Measurements from ENCODE around the gene SYMPK.
A peak's percentile ranks its signal among the peaks of the same experiment; 100 is the strongest.
"Not testable (repeated sequence)": the region's sequence is repeated elsewhere in the genome, so short reads cannot be mapped to it uniquely, and the experiment has no call there.

SYMPK gene

DNA sequence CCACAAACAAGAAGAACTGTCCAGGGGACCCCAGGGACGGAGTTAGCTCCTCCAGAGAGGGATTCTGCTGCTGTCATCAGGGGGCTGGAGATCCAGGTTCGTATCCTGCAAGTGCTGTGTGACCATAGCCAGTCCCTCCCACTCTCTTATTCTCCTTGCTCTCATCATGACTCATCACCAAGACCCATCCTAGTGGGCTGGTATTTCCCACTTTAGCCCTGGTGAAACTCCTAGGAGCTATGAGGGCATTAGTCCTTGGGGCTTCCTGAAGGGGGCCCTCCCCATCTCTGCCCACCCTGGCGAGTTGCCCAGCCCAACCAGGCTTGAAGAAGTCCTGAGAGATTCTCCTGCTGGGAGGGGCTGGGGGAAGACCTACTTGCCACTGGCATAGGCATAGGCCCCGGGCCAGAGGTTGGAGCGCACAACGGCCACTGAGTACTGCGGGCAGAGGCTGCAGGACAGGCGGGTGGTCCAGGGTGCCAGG lies 62.8 kb downstream of the SYMPK start:
- DNase-seq, result no peak

DNA sequence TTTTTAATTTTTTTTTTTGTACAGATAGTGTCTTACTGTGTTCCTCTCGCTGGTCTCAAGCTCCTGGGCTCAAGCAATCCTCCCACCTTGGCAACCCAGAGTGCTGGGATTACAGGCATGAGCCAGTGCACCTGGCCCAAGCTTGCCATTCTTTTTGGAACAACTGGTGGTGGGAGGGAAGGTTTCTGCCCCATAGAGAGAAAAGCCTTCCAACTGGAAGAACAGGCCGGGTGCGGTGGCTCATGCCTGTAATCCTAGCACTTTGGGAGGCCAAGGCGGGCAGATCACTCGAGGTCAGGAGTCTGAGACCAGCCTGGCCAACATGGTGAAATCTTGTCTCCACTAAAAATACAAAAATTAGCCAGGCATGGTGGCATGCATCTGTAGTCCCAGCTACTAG lies 63.4 kb downstream of the SYMPK start:
- not testable (repeated sequence) for DNase-seq

DNA sequence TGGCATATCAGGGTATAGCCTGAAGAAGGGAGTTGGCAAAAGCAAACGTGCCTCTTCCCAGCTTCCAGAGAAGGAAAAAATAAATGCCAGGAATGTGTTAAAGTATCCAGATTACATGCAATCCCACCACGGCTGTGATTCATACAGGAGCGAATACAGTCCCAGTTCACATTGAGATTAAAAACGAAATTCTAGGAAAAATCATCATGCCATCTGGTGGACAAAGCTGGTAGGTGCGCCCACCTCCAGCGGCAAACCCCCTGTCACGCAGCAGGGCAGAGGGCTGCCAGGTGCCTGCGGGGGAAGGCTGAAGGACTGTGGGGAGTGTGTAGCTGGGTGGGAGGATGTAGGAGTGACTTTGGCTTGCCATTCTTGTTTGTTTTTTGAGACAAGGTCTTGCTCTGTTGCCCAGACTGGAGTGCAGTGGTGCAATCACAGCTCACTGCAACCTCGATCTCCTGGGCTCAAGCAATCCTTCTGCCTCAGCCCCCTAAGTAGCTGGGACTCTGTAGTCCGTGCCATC lies 63.9 kb downstream of the SYMPK start:
- DNase-seq, result peak; percentile 70

DNA sequence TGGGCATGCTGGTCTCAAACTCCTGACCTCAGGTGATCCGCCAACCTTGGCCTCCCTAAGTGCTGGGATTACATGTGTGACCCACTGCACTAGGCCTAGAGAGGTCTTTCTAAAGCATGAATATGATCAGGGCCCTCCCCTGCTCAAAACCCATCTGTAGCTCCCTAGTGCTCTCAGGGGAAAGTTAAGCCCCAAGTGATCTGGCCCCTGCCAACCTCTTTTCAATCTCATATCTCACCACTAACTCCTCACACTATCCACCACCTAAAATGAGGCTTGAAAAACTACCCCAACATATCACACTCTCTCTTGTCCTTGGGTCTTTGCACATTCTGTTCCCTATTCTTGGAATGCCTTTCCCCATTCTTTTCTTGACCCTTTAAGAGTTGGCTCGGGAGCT lies 68.3 kb downstream of the SYMPK start:
- no peak for DNase-seq

DNA sequence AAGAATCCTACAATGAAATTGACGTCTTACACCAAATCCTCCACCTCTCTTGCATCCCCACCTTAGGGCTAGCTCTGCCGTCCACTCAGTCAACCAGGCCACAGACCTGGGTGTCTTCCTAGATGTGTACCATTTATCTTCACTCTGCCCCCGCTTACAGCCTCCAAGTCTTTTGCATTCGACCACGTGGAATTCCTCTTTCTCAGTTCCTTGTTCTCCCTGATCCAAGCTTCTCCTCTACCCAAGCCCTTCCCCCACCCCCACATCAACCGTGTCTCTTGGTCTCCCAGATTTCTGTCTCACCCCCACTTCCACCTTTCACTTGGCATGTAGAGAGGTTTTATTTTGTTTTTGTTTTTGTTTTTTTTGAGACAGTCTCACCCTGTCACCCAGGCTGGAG lies 69.1 kb downstream of the SYMPK start:
- no peak for DNase-seq

DNA sequence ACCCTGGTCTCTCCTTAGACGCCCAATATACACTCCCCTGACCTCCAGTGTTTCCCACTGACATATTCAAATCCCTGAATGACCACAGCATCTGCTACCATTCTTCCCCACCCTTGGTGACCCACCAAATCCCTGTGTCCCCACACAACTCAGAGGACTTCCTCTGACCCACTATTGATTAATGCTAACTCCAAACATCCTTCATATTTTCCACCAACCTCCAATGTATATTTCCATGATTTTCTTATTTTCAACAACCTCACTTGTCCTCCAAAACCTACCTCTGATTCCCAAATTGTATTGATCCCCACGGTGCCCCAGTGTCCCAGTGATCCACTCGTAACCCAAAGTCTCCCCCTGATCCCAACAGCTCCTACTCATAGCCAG lies 69.8 kb downstream of the SYMPK start:
- no peak for DNase-seq

DNA sequence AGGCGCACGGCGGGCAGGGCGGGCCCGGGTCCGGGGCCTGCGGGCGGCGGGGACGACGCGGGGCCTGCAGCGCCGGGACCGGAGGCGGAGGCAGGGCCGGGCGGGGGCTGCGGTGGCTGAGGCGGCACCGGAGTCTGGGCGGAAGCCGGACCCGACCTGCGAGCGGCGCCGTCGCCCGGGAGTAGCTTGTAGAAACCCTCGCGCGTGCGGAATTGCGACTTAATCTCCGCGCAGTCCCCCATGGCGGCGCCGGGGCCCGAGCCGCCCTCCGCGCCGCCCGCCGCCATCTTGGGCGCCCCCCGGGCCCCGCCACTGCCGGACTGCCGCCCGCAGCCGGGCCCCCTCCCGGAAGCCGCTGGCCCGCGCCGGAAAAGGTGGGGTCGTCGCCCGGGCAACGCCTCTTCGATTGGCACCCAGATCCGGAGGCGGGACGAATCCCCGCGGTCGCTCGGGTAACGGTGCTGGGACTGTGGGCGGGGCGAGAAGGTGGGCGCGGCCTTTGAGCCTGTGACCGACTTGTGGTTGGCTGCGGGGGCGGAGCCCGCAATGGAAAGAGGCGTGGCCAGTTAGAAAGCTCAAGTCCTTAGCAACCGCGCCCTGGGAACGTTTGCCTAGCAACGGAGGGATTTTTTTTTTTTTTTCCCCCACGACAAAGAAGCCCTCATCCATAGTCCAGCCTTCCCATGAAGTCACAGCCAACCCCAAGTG lies 70.3 kb downstream of the SYMPK start, which contains the start of gene DMWD:
TSS of gene DMWD (minus strand) at position 376 of the 708 bp plus-strand sequence. CDS start at position 287, 89 bp downstream.
- peak; percentile 97 for DNase-seq

DNA sequence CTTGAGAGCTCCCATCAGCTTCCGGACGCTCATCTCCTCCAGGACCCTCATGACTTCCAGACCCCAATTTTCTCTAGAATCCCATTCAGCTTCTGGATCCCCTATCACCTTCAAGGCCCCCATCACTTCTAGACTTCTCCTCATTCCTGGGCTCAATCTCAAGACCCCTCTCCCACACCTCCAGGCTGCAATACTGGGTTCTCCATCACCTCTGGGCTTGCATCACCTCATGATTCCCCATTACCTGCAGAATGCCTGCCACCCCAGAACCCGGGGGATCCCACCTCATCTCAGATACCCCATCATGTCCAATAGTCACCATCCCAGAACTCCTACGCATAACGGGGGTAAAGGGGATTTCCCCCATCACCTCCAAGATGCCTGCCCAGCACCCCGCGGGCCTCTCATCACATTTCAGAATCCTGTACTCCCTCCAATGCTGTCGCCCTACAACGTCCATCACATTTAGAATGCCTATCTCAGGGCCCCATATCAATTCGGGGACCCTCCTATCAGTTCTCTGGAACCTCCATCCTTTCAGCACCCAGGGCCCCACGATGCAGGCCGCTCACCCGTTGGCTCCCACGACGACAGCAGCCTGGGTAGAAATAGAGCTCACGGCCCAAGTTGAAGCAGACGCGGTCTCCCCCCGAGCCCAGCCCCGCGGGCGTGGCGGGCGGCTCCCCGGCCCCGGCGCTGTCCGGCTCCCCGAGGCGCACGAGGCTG lies 71.0 kb downstream of the SYMPK start:
- no peak for DNase-seq

DNA sequence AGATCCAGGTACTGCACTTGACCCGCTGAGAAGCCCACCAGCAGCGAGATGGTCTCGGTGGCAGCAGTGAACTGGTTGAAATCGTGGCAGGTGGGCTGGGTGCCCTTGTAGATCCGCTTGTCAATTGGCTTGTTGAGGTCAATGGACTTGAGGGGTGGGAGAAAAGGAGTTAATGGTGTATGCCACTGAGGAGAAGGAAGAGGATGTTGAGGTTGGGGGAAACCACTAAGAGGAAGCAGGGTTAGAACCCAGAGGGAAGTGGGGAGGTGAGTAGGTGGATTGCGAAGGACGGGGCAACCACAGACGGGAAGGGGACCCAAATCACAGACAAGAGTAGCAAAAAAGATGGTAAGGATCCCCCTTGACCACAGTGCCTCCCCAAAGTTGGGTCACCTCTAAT lies 72.0 kb downstream of the SYMPK start:
- no peak for DNase-seq

DNA sequence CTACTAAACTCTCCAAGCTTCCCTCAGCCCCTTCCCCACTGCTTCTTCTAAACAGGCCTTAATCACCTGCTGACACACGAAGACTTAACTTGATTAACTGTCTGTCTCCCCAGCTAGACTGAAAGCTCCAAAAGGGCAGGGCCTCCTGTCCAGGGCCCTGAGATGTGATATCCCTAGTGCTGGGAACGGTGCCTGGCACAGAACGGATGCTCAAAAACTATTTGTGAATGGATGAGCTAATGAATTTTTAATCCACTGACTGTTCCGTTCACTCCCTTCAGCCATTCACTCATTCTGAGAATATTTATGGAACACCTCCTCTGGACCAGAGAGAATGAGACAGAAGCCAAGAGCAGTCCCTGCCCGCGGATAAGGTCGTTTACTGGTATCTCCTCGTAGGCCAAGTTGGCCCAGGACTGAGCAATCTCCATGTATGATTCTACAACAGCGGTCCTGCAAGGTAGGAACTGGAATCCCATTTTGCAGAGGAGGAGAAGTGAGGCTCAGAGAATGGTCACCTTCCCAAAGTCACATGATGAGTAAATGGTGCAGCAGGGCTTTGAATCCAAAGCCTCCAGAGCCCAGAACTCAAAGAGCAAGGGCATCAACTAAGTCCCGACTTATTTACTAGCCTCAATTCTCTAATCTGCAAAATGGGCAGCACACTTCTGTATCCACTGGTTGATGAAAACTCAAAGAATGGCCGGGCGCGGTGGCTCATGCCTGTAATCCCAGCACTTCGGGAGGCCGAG lies 73.7 kb downstream of the SYMPK start:
- DNase-seq, result no peak

DNA sequence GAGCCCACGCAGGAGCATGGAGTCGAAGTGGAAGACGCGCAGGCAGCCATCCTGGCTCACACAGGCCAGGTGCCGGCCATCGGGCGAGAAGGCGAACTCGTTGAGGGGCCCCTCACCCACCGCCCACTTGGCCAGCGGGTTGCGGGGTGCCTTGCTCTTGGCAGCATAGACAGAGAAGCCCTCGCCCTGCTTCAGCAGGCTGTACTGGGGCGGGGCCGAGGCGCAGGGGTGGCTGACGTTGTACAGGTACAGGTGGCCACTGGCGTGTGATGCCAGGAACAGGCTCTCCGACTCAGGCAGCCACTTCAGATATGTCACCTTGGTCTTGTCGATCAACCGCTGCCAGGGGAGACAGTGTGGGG lies 76.4 kb downstream of the SYMPK start:
- no peak for DNase-seq

DNA sequence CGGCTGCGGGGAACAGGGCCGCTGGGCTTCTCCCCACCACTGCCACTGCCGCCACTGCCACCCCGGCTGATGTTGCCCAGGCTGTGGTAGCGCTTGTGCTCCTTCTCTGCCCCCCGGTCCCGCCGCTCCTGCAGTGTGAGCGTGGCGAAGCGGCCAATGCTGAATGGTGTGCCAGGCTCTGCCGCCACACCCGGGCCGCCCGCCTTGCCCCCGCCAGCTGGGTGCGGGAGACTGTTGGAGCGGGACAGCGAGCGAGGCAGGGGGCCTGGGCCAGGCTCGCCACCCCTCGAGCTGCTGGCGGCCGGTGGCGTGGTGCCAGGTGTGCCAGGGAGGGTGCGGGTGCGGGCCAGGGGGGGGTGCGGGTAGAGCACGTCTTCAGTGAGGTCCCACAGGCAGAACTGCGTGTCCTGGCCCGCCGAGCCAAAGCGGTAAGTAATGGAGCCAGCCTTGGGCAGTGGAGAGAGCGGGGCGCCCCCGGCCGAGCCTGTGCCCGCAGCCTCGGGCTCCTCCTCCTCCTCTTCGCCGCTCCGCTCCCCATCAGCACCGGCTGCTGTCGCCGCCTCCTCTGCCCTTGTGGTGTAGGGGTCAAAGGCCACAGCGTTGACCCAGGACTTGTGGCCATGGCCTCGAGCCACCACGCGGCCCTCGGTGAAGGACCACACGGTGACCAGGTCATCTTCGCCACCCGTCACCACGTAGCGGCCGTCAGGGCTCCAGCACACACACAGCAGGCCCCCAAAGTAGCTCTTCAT lies 77.0 kb downstream of the SYMPK start:
- DNase-seq, result no peak

DNA sequence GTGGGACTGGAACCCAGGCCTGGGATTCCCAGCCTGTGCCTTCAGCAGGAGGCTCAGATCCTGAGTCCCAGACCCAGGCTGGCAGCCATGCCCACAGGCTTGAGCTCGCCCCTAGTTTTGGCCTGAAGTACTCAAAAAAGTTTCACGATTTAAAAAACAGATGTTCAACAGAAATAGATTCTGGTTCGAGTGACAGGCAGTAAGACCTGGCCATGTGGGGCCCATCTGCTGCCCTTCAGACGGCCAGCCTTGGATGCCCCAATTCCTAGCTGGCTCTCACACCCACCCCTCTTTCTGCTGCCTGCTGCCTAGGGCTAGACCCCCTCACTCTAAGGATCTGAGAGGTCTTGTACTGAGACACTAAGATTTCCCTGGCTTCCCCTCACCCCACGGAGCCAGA lies 77.8 kb downstream of the SYMPK start:
- no peak for DNase-seq

DNA sequence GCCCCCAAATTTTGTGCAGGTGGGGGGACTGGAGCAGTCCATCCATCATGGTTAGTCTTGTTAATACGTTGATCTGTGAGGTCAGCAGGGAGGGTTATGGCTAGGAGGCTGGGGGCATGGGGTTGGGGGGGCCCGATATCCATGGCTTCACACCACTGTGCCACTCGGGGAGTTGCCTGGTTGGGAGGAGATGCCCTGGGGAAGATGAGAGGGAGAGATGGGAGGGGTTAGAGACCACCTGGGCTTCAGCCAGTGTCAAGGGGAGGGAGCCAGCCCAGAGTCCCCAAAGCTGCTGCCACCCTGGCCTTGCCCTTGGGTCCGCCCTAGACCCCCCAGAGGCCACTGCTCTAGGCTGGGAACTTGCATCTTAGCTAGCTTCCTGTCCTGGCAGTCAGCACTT lies 78.9 kb downstream of the SYMPK start:
- DNase-seq, result no peak

DNA sequence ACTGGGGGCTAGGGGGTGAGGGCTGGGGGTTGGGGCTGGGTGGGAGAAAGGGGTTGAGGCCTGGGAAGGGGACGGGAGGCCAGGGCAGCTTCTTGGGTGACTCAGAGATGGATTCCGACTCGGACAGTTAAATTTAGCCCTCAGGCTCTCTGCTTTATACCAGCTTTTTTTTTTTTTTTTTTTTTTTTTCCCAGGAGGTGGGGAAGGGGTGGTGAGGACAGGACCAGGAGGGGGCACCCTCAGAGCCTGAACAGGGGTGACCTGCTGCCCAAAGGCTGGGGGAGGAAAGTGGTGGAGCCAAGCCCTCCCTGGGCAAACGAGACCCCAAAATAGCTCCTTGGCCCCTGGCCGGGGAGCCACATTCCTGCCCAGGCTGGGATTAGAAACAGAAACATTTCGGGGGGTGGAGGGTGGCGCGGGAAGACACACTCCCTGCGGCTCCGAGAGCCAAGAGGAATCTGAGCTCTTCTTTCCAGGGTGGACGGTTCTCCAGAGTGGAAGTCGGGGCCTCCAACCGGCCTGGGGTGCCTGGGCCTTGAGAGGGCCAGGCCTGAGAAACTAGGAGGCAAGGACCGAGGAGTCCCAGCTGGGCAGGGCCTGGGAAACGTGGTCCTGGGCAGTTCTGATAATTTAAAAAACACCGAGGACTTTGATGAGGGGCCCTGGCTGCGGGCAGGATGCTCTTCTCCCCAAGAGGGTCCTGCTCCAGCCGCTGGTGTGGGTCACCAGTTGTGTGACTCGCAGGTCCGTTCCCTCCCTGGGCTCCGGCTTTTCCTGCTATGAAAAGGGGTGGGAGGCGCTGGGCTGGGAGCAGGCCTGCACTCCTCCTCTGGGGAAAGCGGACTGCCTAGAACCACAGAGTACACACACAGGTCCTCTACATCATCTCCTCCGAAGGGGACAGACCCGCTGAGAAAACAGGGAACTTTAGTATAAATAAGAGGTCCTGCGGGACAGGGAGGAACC lies 79.8 kb downstream of the SYMPK start:
- DNase-seq, result peak; percentile 81

DNA sequence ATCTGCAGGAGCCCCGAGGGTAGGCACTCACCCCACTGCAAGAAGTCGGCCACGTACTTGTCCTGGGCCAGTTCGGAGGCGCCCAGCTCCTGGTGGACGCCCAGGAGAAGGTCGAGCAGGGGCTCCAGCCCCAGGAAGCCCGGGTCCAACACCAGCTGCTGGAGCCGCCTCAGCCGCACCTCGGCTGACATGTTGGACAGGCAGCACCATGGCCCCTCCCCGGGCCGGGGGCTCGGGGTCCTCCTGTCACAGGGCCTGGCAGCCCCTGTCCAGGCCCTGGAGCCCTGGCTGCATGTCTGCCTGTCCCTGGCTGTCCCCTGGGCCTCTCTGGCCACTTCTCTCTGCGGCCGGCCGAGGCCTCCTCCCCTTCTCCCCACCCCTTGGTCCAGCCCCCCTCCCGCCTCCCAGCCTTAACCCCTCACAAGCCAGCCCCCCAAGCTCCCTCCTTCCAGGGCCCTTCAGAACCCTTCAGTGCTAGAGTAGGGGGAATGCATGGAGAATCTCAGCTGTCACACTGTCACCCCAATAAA lies 80.7 kb downstream of the SYMPK start, which contains the start of gene DMPK:
TSS of gene DMPK (minus strand) at position 329 of the 530 bp plus-strand sequence. CDS start at position 191, 138 bp downstream.
- DNase-seq, result no peak

DNA sequence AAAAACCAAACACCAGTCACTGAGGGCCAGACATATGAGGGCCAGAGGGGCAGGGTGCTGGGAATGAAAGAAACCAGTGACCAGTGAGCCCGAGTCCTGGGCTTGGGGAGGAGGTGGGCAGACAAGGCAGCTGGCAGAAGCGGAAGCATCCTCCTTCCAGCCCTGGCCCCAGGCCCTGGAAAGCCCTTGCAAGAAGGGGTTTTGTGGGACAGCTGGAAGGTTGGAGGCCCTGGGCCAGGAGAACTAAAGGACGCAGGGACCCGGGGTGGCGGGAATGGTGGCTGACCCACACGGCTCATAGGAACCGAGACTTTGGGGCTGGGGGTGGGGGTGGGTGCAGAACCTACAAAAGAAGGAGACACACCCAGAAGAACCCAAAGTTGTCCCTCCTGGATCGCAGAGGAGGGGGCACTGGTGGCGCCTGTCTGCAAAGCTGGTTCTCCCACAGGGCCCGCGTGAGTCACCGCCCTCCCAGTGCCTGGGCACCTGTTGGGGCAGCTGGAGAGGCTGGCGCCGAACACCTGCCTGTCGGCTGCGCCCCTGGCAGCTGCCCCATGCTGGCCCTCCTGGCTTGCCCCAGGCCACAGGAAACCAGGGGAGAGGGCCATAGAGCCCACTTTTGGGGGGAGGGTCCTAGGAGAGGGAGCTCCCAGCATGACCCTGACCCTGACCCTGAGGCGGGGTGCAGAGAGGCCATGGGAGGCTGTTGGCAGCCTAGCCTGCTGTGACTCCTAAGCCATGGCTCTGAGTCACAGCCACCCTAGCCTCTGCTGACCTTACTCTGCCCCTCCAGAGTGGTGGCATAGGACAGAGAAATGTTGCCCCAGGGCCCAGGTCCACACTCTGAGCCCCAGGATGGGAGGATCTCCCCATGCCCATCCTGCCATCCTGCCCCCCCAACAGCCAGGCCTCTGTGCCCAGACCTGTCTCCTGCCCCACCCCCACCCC lies 81.5 kb downstream of the SYMPK start:
- DNase-seq, result no peak

DNA sequence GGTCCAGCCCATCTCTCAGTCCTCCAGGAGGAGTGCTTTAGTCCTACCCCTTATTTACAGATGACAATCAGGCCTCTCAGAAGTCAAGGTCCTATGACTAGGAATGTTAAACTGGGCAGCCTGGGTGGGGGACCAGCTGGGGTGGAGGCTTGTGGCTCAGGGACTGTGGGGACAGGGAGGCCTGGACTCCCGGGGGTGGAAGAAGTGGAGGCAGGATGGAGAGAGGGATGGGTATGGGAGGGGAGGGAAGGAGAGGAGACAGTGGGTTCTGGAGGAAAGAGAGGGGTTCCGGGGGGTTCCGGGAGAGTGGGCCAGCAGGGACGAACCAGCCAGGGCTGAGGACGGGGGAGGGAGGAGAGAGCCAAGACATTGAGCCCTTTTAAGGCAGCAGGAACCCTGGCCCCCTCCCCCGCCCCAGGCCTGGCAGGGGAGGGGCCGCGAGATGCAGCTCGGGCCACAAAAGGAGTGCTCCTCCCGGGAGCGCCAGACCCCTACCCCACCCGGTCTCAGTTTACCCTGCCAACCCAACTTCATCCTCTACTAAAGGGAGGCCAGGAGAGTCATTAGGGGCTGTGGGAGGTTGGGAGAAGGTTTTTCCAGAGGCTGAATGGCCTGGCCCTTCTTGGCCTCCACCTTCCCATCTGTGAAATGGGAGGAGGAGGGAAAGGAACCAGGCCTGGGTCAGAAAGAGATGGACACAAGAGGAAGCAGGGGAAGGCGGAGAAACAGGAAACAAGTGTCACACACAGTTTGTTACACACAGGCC lies 82.3 kb downstream of the SYMPK start:
- no peak for DNase-seq

DNA sequence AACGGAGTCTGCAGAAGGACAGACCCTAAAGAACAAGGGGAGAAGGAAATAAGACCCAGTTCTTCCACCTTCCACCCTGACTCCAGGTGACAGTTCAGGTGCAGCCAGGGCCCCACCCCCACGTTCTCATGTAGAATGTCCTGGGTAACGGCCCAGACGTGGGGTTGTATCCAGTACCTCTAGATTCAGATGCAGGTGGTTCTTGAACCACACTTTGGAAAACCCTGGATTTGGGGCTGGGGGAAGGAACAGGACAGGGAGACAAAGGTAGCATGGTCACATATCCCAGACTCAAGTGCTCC lies 82.8 kb downstream of the SYMPK start:
- DNase-seq, result no peak
